Activated CD8-positive, alpha-beta T cell treated with anti-CD3 and anti-CD28 coated beads, Interleukin-2, amount 10 ng/mL, durations not matched to agents 7 days and 5 days (primary cell): ENCODE measurements around the gene P2RY4. TPM values are rescaled to one million over a fixed set of nuclear protein-coding genes. Genes with fewer than 3 reads are reported as not detected.
"Not testable (repeated sequence)": the region's sequence is repeated elsewhere in the genome, so short reads cannot be mapped to it uniquely, and the experiment has no call there.

Experiments
- ATAC-seq: fragments of 150-1000 bp; cut with Tn5 transposase; one replicate; pipeline ENCODE4 v1.10.0; 2021; ENCODE audit warnings: moderate library complexity
- CTCF ChIA-PET: fragments of 350-600 bp; sonication (Branson Sonifier 250); formaldehyde crosslinking; loops from one replicate; lab custom pipeline; 2021; ENCODE audit warnings: antibody characterized with exemption; lab: Charles Lee
- POLR2A ChIA-PET: fragments of 350-600 bp; sonication (Branson Sonifier 250); formaldehyde crosslinking; loops from one replicate; lab custom pipeline; 2021; ENCODE audit warnings: antibody characterized with exemption; lab: Charles Lee
- DNase-seq: peaks from one replicate; pipeline ENCODE4 v3.0.0-alpha.2; 2020
- H3K27ac Mint-ChIP-seq: one replicate; pipeline ENCODE4 v1.8.0; 2021; ENCODE audit warnings: mild to moderate bottlenecking, mixed read lengths
- H3K27me3 Mint-ChIP-seq: one replicate; pipeline ENCODE4 v1.8.0; 2021; ENCODE audit warnings: low read depth, mixed read lengths
- H3K36me3 Mint-ChIP-seq: one replicate; pipeline ENCODE4 v1.8.0; 2021; ENCODE audit warnings: low read depth, mixed read lengths
- H3K4me1 Mint-ChIP-seq: one replicate; pipeline ENCODE4 v1.8.0; 2021; ENCODE audit warnings: low read depth, mixed read lengths
- H3K4me3 Mint-ChIP-seq: one replicate; pipeline ENCODE4 v1.8.0; 2021; ENCODE audit warnings: mild to moderate bottlenecking, mixed read lengths
- H3K9me3 Mint-ChIP-seq: one replicate; pipeline ENCODE4 v1.8.0; 2022; ENCODE audit warnings: mixed read lengths; ENCODE audit not compliant: insufficient read depth
- total RNA-seq, 2 experiments: library from RNA; stranded (reverse); gene quantifications; one replicate each; pipeline ENCODE4 v1.2.3, GENCODE V29; 2021

Gene P2RY4
- total RNA-seq, 2 experiments from 2014 or later = 0.21 to 0.45 TPM

DNA sequence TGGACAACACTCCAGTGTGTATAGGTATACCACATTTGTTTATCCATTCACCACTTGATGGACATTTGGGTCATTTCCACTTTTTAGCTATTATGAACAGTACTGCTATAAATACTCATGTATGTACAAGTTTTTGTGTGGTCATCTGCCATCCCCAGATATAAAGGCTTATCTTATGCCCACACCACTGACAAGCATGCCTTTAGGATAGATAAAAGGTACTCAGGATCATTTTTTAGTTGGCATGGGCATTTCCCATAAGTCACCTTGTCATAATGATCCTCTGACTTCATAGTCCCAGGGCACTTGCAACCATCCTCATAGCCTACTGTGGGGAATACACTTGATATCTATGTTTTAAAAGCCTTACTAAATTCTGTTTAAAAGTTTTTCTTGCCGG, 19.3 kb downstream of the P2RY4 start:
- Mint-ChIP-seq H3K4me1 (no peaks in the 10 kb centered on the region), H3K9me3 (no peaks in the 10 kb centered on the region), H3K27me3 (no peaks in the 10 kb centered on the region), H3K27ac (no peak overlapping the region), H3K36me3 (no peaks in the 10 kb centered on the region), H3K4me3 (no peak overlapping the region)
- no peak for ATAC-seq
- ChIA-PET CTCF (interaction anchor here (0.6 kb wide), 1 partner anchor 221 kb away, joined by 3 read pairs; no protein-coding TSS in a partner anchor), POLR2A (no interaction called here)
- no peak for DNase-seq

- ChIA-PET POLR2A (no interaction called here), CTCF (no interaction called here)
- Mint-ChIP-seq H3K4me1 (peaks cover 5% of the 10 kb centered on the region), H3K27me3 (no peaks in the 10 kb centered on the region), H3K4me3 (no peak within 1 kb of the TSS), H3K36me3 (no peaks in the 10 kb centered on the region), H3K27ac (no peak within 1 kb of the TSS), H3K9me3 (no peaks in the 10 kb centered on the region)
- ATAC-seq (no peak), DNase-seq (no peak)
Measured at GRCh38 chrX:70234355-70234754, 25.6 kb downstream of the P2RY4 start, which contains the start of gene AWAT1. Gene AWAT1, plus strand, starts transcription at chrX:70234655. Its CDS starts 41 bp downstream, at chrX:70234696.

DNA sequence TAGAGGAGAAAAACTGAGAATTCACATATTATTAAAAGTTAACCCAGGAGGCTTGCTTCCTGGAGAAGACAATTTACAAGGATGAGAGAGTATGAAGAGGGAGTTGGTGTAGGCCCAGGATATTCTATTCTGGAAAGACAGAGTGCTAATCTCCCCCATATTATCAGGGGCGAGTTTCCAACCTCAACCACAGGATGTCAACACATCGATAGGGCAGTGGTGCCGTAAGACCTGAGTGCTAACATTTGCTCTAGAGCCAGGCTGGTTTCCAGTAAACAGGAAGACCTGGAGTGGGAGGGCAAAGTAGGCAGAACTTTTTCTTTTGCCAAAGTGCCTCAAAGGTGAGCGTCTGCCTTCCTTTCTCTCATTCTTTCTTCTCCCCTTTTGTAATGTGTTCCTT, 28.3 kb downstream of the P2RY4 start:
- Mint-ChIP-seq H3K4me1 (peaks cover 5% of the 10 kb centered on the region), H3K4me3 (no peak overlapping the region), H3K27me3 (no peaks in the 10 kb centered on the region), H3K9me3 (no peaks in the 10 kb centered on the region), H3K36me3 (no peaks in the 10 kb centered on the region), H3K27ac (no peak overlapping the region)
- ChIA-PET POLR2A (no interaction called here), CTCF (no interaction called here)
- DNase-seq = no peak
- ATAC-seq = no peak

GRCh38 chrX:70226687-70227086, 33.3 kb downstream of the P2RY4 start:
- POLR2A ChIA-PET = no interaction called here
- no peaks in the 10 kb centered on the region for H3K27me3 Mint-ChIP-seq
- CTCF ChIA-PET = no interaction called here

GRCh38 chrX:70226048-70226447, 34.0 kb downstream of the P2RY4 start:
- ATAC-seq (no peak), DNase-seq (no peak)
- H3K4me3 Mint-ChIP-seq = no peak overlapping the region
- POLR2A ChIA-PET = no interaction called here
- no peak overlapping the region for H3K27ac Mint-ChIP-seq
- no peaks in the 10 kb centered on the region for H3K36me3 Mint-ChIP-seq
- H3K9me3 Mint-ChIP-seq = no peaks in the 10 kb centered on the region
- no peaks in the 10 kb centered on the region for H3K4me1 Mint-ChIP-seq
- CTCF ChIA-PET = no interaction called here
- no peaks in the 10 kb centered on the region for H3K27me3 Mint-ChIP-seq

More at GRCh38 chrX:70226687-70227086, 33.3 kb downstream of the P2RY4 start:
- Mint-ChIP-seq H3K36me3 (no peaks in the 10 kb centered on the region), H3K4me1 (no peaks in the 10 kb centered on the region), H3K9me3 (no peaks in the 10 kb centered on the region), H3K4me3 (no peak overlapping the region), H3K27ac (no peak overlapping the region)
- ATAC-seq (no peak), DNase-seq (no peak)

- POLR2A ChIA-PET = no interaction called here
- no peak overlapping the region for H3K4me3 Mint-ChIP-seq
- no peak for ATAC-seq
Measured at GRCh38 chrX:70219938-70220764, 39.9 kb downstream of the P2RY4 start.

GRCh38 chrX:70209570-70209969, 50.4 kb downstream of the P2RY4 start:
- H3K4me1 Mint-ChIP-seq, CTCF ChIA-PET, POLR2A ChIA-PET, H3K4me3 Mint-ChIP-seq, H3K9me3 Mint-ChIP-seq, H3K27ac Mint-ChIP-seq, ATAC-seq, H3K27me3 Mint-ChIP-seq, DNase-seq, H3K36me3 Mint-ChIP-seq: not testable (repeated sequence)

More at GRCh38 chrX:70219938-70220764, 39.9 kb downstream of the P2RY4 start:
- Mint-ChIP-seq H3K36me3 (no peaks in the 10 kb centered on the region), H3K9me3 (no peaks in the 10 kb centered on the region), H3K27me3 (no peaks in the 10 kb centered on the region), H3K27ac (no peak overlapping the region), H3K4me1 (no peaks in the 10 kb centered on the region)
- CTCF ChIA-PET = no interaction called here
- no peak for DNase-seq

DNA sequence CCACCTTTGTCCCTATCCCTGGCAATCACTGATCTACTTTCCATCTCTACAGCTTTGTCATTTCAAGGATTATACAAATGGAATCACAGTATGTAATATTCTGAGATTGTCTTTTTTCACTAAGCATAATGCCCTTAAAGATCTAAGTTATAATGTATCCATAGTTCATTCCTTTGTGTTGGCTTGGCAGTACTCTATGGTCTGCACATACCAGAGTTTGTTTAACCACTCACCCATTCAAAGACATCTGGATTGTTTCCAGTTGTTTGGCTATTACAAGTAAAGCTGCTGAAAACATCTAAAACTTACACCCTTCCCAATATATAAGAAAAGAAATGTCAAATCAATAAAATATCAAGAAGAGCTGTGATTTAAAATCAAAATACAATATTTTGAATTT, 51.5 kb downstream of the P2RY4 start:
- Mint-ChIP-seq H3K36me3 (no peaks in the 10 kb centered on the region), H3K4me1 (no peaks in the 10 kb centered on the region), H3K27ac (no peak overlapping the region), H3K9me3 (no peaks in the 10 kb centered on the region), H3K4me3 (no peak overlapping the region), H3K27me3 (peaks cover 5% of the 10 kb centered on the region)
- DNase-seq = no peak
- ATAC-seq = no peak
- CTCF ChIA-PET = no interaction called here
- POLR2A ChIA-PET = interaction anchor here (0.6 kb wide), 1 partner anchor 21 kb away, joined by 3 read pairs; no protein-coding TSS in a partner anchor

Other genes with a start within 250 kb of the P2RY4 start
- not detected for gene AWAT2, start 210.3 kb downstream of the P2RY4 start, total RNA-seq
- gene OTUD6A, start 197.7 kb downstream of the P2RY4 start, total RNA-seq = not detected
- gene IGBP1, start 126.8 kb downstream of the P2RY4 start, total RNA-seq = 10 to 100 TPM; 44.5 to 45.3 TPM
- gene DGAT2L6, start 82.7 kb downstream of the P2RY4 start, total RNA-seq = not detected
- gene AWAT1, start 25.5 kb downstream of the P2RY4 start, total RNA-seq = not detected
- gene ARR3, start 8.1 kb upstream of the P2RY4 start, total RNA-seq = not detected
- not detected for gene RAB41, start 22.0 kb upstream of the P2RY4 start, total RNA-seq
- gene PDZD11, start 29.7 kb upstream of the P2RY4 start, total RNA-seq = 10 to 100 TPM; 38.7 to 39.7 TPM
- 10 to 100 TPM; 41.3 to 44.3 TPM for gene KIF4A, start 29.9 kb upstream of the P2RY4 start, total RNA-seq
- gene GDPD2, start 163.1 kb upstream of the P2RY4 start, total RNA-seq = under 1 TPM; 0.34 to 0.63 TPM
- gene DLG3, start 184.6 kb upstream of the P2RY4 start, total RNA-seq = 10 to 100 TPM; 22.8 to 24.6 TPM